HG02943 (cell line): ENCODE data around the gene DNAI7.

Experiments
- ATAC-seq: cut with Tn5 transposase; IDR thresholded peaks from one replicate; pipeline ENCODE4 v1.9.1; 2021; ENCODE audit warnings: mild to moderate bottlenecking, low read depth, moderate library complexity; ENCODE audit not compliant: unreplicated experiment

DNAI7 gene

GRCh38 chr12:25195056-25195971, at the start of gene DNAI7, which contains the start of gene ETFRF1:
Gene DNAI7 (minus strand): TSS chr12:25195160. CDS start chr12:25195078, 82 bp downstream.
Gene ETFRF1 (plus strand): TSS chr12:25195237. CDS start chr12:25203957, 8,720 bp downstream.
- peak; percentile 92 for ATAC-seq

- ATAC-seq = no peak
These were observed 48.7 kb upstream of the DNAI7 start for GRCh38 chr12:25243680-25243990.

- ATAC-seq = no peak
These were observed 48.2 kb upstream of the DNAI7 start for GRCh38 chr12:25242981-25243679.

GRCh38 chr12:25241167-25242020, 46.4 kb upstream of the DNAI7 start:
- no peak for ATAC-seq

GRCh38 chr12:25236626-25237025, 41.7 kb upstream of the DNAI7 start:
- ATAC-seq = no peak

- no peak for ATAC-seq
These were observed 41.2 kb upstream of the DNAI7 start for GRCh38 chr12:25236190-25236589.

- ATAC-seq = no peak
These were observed 18.4 kb upstream of the DNAI7 start for GRCh38 chr12:25213338-25213737.

GRCh38 chr12:25208554-25208953, 13.6 kb upstream of the DNAI7 start:
- ATAC-seq = no peak

GRCh38 chr12:25207846-25208245, 12.9 kb upstream of the DNAI7 start:
- no peak for ATAC-seq

- no peak for ATAC-seq
These were observed 12.5 kb upstream of the DNAI7 start for GRCh38 chr12:25207411-25207810.

- ATAC-seq = no peak
These were observed 7.2 kb upstream of the DNAI7 start for GRCh38 chr12:25202137-25202536.

GRCh38 chr12:25200703-25201102, 5.7 kb upstream of the DNAI7 start:
- ATAC-seq = no peak

GRCh38 chr12:25197608-25198007, 2.6 kb upstream of the DNAI7 start:
- ATAC-seq = no peak

GRCh38 chr12:25194722-25195055, 271 bp downstream of the DNAI7 start:
- peak; percentile 14 for ATAC-seq

- ATAC-seq = no peak
These were observed 746 bp downstream of the DNAI7 start for GRCh38 chr12:25194214-25194613.

- ATAC-seq = no peak
These were observed 4.2 kb downstream of the DNAI7 start for GRCh38 chr12:25190793-25191192.

GRCh38 chr12:25189656-25190055, 5.3 kb downstream of the DNAI7 start:
- ATAC-seq = no peak

GRCh38 chr12:25187781-25188180, 7.2 kb downstream of the DNAI7 start:
- no peak for ATAC-seq

GRCh38 chr12:25186788-25187402, 8.1 kb downstream of the DNAI7 start:
- ATAC-seq = no peak

- ATAC-seq = no peak
These were observed 8.7 kb downstream of the DNAI7 start for GRCh38 chr12:25186038-25186787.
